ENCODE results near the gene PNMT.

Gene PNMT

DNA sequence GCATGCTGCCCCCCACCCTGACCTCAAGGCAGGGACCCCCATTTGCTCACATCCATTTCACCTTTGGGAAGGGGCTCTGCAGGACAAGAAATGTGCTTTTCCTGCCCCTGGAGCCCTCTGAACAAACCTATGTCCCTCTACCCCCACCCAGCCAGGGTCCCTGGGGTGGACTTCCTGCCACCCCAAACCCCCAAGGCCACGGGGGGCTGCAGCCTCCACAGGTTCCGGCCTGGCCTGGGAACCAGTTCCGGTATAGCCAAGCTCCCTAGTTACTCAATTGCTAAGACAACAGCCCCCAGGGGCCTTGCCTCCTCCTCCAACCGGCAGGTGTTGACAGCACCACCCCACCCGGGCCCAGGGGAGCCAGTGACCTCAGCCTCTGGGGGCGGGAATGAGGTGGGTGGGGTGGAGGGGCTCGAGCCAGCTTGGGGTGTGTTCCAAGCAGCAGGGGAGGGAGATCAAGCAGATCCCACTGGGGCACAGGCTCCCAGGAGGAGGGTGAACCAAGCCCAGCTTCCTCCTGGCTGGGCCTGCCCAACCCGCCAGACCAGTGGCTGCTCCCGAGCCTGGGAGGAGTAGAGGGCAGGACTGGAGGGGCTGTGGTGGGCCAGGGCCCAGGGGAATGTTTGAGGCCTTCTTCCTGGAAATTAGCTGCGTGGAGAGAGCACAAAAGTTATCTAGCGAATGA, 6.6 kb downstream of the PNMT start:
- TF ChIP-seq EP300 (IDR thresholded peaks at IDR 0.05; ENCODE audit: borderline replicate concordance) (peak; percentile 75), TCF12 (IDR thresholded peaks at IDR 0.05; ENCODE audit: low read depth) (peak; percentile 82), NFIC (IDR thresholded peaks at IDR 0.05) (peak; percentile 73), ZBTB7A (IDR thresholded peaks at IDR 0.05; ENCODE audit: low read depth) (peak; percentile 94), YY1 (IDR thresholded peaks at IDR 0.05; ENCODE audit: low read depth) (0 out of 2 replicates have a peak, but pooled peaks have one; percentile 4), TEAD4 (IDR thresholded peaks at IDR 0.05) (0 out of 2 replicates have a peak, but pooled peaks have one; percentile 30), FOXM1 (IDR thresholded peaks at IDR 0.05; ENCODE audit: borderline replicate concordance, low read depth) (no peak), RAD21 (IDR thresholded peaks at IDR 0.05; ENCODE audit: low read depth) (no peak), CEBPB (IDR thresholded peaks at IDR 0.05) (peak; percentile 7; the same call in 1 of the 2 replicates), CREB1 (IDR thresholded peaks at IDR 0.05; ENCODE audit: low read depth) (no peak), EGR1 (IDR thresholded peaks at IDR 0.05) (peak; percentile 61), TAF1 (IDR thresholded peaks at IDR 0.05; ENCODE audit: low read depth) (no peak)
- TF ChIP-seq, protein P1, sequence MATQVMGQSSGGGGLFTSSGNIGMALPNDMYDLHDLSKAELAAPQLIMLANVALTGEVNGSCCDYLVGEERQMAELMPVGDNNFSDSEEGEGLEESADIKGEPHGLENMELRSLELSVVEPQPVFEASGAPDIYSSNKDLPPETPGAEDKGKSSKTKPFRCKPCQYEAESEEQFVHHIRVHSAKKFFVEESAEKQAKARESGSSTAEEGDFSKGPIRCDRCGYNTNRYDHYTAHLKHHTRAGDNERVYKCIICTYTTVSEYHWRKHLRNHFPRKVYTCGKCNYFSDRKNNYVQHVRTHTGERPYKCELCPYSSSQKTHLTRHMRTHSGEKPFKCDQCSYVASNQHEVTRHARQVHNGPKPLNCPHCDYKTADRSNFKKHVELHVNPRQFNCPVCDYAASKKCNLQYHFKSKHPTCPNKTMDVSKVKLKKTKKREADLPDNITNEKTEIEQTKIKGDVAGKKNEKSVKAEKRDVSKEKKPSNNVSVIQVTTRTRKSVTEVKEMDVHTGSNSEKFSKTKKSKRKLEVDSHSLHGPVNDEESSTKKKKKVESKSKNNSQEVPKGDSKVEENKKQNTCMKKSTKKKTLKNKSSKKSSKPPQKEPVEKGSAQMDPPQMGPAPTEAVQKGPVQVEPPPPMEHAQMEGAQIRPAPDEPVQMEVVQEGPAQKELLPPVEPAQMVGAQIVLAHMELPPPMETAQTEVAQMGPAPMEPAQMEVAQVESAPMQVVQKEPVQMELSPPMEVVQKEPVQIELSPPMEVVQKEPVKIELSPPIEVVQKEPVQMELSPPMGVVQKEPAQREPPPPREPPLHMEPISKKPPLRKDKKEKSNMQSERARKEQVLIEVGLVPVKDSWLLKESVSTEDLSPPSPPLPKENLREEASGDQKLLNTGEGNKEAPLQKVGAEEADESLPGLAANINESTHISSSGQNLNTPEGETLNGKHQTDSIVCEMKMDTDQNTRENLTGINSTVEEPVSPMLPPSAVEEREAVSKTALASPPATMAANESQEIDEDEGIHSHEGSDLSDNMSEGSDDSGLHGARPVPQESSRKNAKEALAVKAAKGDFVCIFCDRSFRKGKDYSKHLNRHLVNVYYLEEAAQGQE (IDR thresholded peaks at IDR 0.05; ENCODE audit: low read depth): no peak
- TF ChIP-seq, protein P2, sequence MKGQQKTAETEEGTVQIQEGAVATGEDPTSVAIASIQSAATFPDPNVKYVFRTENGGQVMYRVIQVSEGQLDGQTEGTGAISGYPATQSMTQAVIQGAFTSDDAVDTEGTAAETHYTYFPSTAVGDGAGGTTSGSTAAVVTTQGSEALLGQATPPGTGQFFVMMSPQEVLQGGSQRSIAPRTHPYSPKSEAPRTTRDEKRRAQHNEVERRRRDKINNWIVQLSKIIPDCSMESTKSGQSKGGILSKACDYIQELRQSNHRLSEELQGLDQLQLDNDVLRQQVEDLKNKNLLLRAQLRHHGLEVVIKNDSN (IDR thresholded peaks at IDR 0.05): no peak
- TF ChIP-seq, protein P3, sequence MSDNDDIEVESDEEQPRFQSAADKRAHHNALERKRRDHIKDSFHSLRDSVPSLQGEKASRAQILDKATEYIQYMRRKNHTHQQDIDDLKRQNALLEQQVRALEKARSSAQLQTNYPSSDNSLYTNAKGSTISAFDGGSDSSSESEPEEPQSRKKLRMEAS (IDR thresholded peaks at IDR 0.05): peak; percentile 68; the same call in 1 of the 2 replicates

DNA sequence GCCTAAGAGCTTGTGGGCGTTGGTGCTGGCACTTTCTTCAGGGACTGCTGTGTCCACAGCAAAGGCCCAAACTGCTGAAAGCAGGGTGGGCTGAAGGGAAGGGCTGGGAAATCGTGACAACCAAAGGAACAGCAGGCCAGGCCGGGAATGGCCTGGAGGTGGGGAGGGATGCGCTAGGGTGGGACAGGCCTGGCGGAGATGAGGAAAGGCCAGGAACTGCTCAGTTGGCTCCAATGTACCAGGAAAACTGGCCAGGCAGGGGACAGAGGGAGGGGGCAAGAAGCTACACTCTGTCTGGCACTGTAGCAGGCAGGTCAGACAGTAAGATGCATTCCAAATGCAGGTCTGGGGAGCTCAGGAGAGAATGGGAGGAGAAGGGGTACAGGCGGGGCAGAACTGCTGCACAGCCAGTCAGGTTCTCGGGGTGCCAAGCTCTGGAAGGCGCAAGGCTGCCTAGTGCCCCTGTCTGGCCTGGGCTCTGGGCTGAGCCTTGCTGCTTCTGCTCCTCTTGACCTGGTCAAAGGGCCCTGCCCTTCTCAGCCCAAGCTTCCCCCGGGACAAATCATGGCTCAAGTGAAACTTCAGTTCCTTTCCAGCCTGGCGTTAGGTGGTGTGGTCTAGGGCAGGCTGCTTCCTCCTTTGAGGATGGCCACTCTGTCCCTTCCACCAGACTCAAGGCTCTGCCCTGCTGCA, 7.3 kb downstream of the PNMT start:
- no peak for TF ChIP-seq TCF12 (IDR thresholded peaks at IDR 0.05; ENCODE audit: low read depth)
- TF ChIP-seq EGR1 (IDR thresholded peaks at IDR 0.05): no peak
- no peak for TF ChIP-seq EP300 (IDR thresholded peaks at IDR 0.05; ENCODE audit: borderline replicate concordance)
- no peak for TF ChIP-seq FOXM1 (IDR thresholded peaks at IDR 0.05; ENCODE audit: borderline replicate concordance, low read depth)
- TF ChIP-seq, protein P3 (IDR thresholded peaks at IDR 0.05): no peak
- TF ChIP-seq RAD21 (IDR thresholded peaks at IDR 0.05; ENCODE audit: low read depth): no peak
- TF ChIP-seq CEBPB (IDR thresholded peaks at IDR 0.05): no peak
- TF ChIP-seq TEAD4 (IDR thresholded peaks at IDR 0.05): no peak
- no peak for TF ChIP-seq TAF1 (IDR thresholded peaks at IDR 0.05; ENCODE audit: low read depth)
- no peak for TF ChIP-seq ZBTB7A (IDR thresholded peaks at IDR 0.05; ENCODE audit: low read depth)
- TF ChIP-seq NFIC (IDR thresholded peaks at IDR 0.05): no peak
- TF ChIP-seq CREB1 (IDR thresholded peaks at IDR 0.05; ENCODE audit: low read depth): no peak
- TF ChIP-seq YY1 (IDR thresholded peaks at IDR 0.05; ENCODE audit: low read depth): no peak
- TF ChIP-seq, protein P2 (IDR thresholded peaks at IDR 0.05): no peak
- TF ChIP-seq, protein P1 (IDR thresholded peaks at IDR 0.05; ENCODE audit: low read depth): no peak

DNA sequence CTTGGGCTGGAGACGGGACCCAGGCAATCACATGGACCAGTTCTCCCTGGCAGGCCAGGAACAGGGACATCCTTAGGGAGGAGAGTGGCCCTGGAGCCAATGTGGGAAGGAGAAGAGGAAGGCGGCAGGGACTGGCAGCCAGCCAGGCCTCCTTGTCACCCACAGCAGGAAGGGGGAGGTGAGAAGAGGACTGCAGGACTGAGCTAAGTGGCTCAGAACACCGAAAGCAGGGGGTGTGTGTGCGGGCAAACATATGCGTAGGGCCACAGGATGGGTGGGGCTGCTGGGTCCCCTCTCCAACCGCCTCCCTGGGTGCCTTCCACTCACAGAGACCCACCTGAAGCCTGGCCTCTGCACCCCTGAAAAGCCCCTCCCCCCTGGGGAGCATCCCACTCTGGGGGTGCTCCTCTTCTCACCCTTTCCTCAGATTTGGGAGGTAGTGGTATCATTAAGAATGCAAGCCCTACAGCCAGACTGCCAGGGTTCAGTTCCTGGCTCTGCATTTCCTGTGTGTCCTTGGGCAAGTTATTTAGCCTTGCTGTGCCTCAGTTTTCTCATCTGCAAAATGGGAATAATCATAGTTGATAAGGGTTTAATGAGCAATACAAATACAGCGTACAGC, 8.1 kb downstream of the PNMT start:
- TF ChIP-seq YY1 (IDR thresholded peaks at IDR 0.05; ENCODE audit: low read depth): no peak
- no peak for TF ChIP-seq CEBPB (IDR thresholded peaks at IDR 0.05)
- TF ChIP-seq, protein P1 (IDR thresholded peaks at IDR 0.05; ENCODE audit: low read depth): no peak
- no peak for TF ChIP-seq CREB1 (IDR thresholded peaks at IDR 0.05; ENCODE audit: low read depth)
- TF ChIP-seq TEAD4 (IDR thresholded peaks at IDR 0.05): no peak
- TF ChIP-seq EGR1 (IDR thresholded peaks at IDR 0.05): no peak
- no peak for TF ChIP-seq FOXM1 (IDR thresholded peaks at IDR 0.05; ENCODE audit: borderline replicate concordance, low read depth)
- TF ChIP-seq RAD21 (IDR thresholded peaks at IDR 0.05; ENCODE audit: low read depth): no peak
- TF ChIP-seq, protein P3 (IDR thresholded peaks at IDR 0.05): peak; percentile 55
- TF ChIP-seq, protein P2 (IDR thresholded peaks at IDR 0.05): no peak
- no peak for TF ChIP-seq ZBTB7A (IDR thresholded peaks at IDR 0.05; ENCODE audit: low read depth)
- no peak for TF ChIP-seq TAF1 (IDR thresholded peaks at IDR 0.05; ENCODE audit: low read depth)
- TF ChIP-seq TCF12 (IDR thresholded peaks at IDR 0.05; ENCODE audit: low read depth): no peak
- TF ChIP-seq NFIC (IDR thresholded peaks at IDR 0.05): peak; percentile 86
- TF ChIP-seq EP300 (IDR thresholded peaks at IDR 0.05; ENCODE audit: borderline replicate concordance): no peak
